Astrocyte of the spinal cord (primary cell): Measurements from ENCODE around the gene GPR33.

ENCODE experiments used
- DNase-seq: peaks from one replicate; pipeline ENCODE4 v3.0.0; 2011; ENCODE audit warnings: low read depth, low spot score
- H3K4me3 ChIP-seq: 2 replicates; pipeline ENCODE4 v1.5.1; 2011; ENCODE audit warnings: low read depth, mild to moderate bottlenecking, low read length, moderate library complexity
- CTCF ChIP-seq: IDR thresholded peaks from 2 replicates; pipeline ENCODE4 v1.5.1; 2012; ENCODE audit warnings: low read depth, mild to moderate bottlenecking, low read length, inconsistent platforms
- in situ Hi-C: cut with HindIII; loops from 2 replicates; pipeline ENCODE4 v1.10.0; 2017; ENCODE audit warnings: low sequenced_read_pairs

The GPR33 gene

GRCh38 chr14:31510855-31511254 lies 23.0 kb upstream of the GPR33 start:
- H3K4me3 ChIP-seq: no peak overlapping the region
- in situ Hi-C loops: no loop called here
- no peak for DNase-seq
- TF ChIP-seq CTCF: no peak

- H3K4me3 ChIP-seq: no peak overlapping the region
- in situ Hi-C loops: no loop called here
- peak; percentile 19 for DNase-seq
- TF ChIP-seq CTCF: no peak
Measured at GRCh38 chr14:31510222-31510621, 22.4 kb upstream of the GPR33 start.

- no peak overlapping the region for H3K4me3 ChIP-seq
- no peak for DNase-seq
- in situ Hi-C loops: no loop called here
- no peak for TF ChIP-seq CTCF
Measured at GRCh38 chr14:31508135-31508534, 20.3 kb upstream of the GPR33 start.

- in situ Hi-C loops: no loop called here
- DNase-seq: peak; percentile 47
- no peak overlapping the region for H3K4me3 ChIP-seq
Measured at GRCh38 chr14:31505411-31505810, 17.6 kb upstream of the GPR33 start.

GRCh38 chr14:31501870-31502269 lies 14.0 kb upstream of the GPR33 start:
- no peak for DNase-seq

More at GRCh38 chr14:31505411-31505810, 17.6 kb upstream of the GPR33 start:
- no peak for TF ChIP-seq CTCF

GRCh38 chr14:31492759-31493498 lies 5.1 kb upstream of the GPR33 start:
- no peak for DNase-seq
- H3K4me3 ChIP-seq: no peak overlapping the region
- in situ Hi-C loops: no loop called here
- no peak for TF ChIP-seq CTCF

More at GRCh38 chr14:31501870-31502269, 14.0 kb upstream of the GPR33 start:
- H3K4me3 ChIP-seq: no peak overlapping the region
- in situ Hi-C loops: no loop called here
- TF ChIP-seq CTCF: no peak
